ENCODE measurements around the gene VAMP2. TPM values are rescaled to one million over a fixed set of nuclear protein-coding genes. Genes with fewer than 3 reads are reported as not detected.

VAMP2 gene
- total and polyA plus RNA-seq, 10 of the 15 experiments (the other 5 are each of a cell fraction or from before 2014, with no cell fraction given) = 3.0 to 35.2 (median 25.0) TPM

DNA sequence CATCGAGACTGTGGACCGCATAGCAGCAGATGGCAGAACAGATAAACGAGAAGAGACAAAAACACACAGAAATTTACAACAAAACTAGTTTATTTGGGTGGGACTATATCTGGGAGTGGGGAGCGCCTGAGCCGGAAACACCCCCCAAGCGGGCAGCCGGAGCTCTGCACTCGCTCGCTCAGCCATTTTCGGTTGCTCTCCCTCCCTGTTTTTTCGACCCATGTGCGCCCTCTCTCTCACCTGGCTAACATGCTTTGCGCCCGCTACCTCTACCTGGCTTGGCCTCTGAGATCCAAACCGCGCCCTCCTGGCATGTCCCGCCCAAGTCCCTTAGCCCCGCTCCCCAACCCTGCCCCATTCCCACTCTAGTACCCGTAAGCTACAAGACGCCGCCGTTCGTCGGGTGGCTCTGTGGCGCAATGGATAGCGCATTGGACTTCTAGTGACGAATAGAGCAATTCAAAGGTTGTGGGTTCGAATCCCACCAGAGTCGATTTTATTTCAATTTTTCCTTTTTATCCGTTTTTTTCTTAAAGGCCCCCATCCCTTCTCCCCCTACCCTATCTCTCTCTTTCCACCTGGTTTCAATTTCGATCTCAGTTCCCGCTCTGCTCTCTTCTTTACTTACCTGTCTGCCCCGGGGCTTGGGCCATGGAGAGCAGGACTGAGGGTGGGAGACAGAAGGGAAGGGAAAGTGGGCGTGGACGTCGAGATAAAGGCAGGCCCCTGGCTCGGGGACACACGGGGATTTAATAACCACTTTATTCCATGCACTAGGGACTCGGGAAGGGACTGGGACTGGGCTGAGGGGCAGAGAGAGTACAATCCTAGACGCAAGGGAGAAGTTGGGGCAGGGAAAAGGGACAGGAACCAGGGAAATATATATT, 42.0 kb downstream of the VAMP2 start (continued):
- TF ChIP-seq, protein P1, sequence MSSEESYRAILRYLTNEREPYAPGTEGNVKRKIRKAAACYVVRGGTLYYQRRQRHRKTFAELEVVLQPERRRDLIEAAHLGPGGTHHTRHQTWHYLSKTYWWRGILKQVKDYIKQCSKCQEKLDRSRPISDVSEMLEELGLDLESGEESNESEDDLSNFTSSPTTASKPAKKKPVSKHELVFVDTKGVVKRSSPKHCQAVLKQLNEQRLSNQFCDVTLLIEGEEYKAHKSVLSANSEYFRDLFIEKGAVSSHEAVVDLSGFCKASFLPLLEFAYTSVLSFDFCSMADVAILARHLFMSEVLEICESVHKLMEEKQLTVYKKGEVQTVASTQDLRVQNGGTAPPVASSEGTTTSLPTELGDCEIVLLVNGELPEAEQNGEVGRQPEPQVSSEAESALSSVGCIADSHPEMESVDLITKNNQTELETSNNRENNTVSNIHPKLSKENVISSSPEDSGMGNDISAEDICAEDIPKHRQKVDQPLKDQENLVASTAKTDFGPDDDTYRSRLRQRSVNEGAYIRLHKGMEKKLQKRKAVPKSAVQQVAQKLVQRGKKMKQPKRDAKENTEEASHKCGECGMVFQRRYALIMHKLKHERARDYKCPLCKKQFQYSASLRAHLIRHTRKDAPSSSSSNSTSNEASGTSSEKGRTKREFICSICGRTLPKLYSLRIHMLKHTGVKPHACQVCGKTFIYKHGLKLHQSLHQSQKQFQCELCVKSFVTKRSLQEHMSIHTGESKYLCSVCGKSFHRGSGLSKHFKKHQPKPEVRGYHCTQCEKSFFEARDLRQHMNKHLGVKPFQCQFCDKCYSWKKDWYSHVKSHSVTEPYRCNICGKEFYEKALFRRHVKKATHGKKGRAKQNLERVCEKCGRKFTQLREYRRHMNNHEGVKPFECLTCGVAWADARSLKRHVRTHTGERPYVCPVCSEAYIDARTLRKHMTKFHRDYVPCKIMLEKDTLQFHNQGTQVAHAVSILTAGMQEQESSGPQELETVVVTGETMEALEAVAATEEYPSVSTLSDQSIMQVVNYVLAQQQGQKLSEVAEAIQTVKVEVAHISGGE (CRISPR knock-in tag; IDR thresholded peaks at IDR 0.05) = no peak
- TF ChIP-seq YY1 (IDR thresholded peaks at IDR 0.05; ENCODE audit: low read depth, low read length) (peak; percentile 25; the same call in 1 of the 2 replicates), ASH2L (IDR thresholded peaks at IDR 0.05; ENCODE audit: borderline replicate concordance, low read depth) (0 out of 2 replicates have a peak, but pooled peaks have one; percentile 72), NR2C1 (IDR thresholded peaks at IDR 0.05) (no peak), EP300 (IDR thresholded peaks at IDR 0.05; ENCODE audit: borderline replicate concordance in 1 of 2, control insufficient read depth in 1 of 2, low read depth in 2 of 2, low read length in 2 of 2) (peak in 1 of 2 experiments; percentile 26; a peak in 1 of 4 replicates), MYB (IDR thresholded peaks at IDR 0.05; ENCODE audit: borderline replicate concordance, low read depth, low read length) (no peak), SREBF1 (IDR thresholded peaks at IDR 0.05; ENCODE audit: low read length) (no peak), ESRRA (IDR thresholded peaks at IDR 0.05; ENCODE audit: low read length) (no peak), SRF (IDR thresholded peaks at IDR 0.05; ENCODE audit: low read depth in 2 of 2, low read length in 2 of 2) (no peak), HCFC1 (IDR thresholded peaks at IDR 0.05; ENCODE audit: low read length) (no peak), ZBTB4 (CRISPR knock-in tag; IDR thresholded peaks at IDR 0.05) (no peak), GABPA (IDR thresholded peaks at IDR 0.05; ENCODE audit: low read depth) (no peak), MYC (IDR thresholded peaks at IDR 0.05; ENCODE audit: insufficient read depth, insufficient read length, insufficient replicate concordance, low read length, severe bottlenecking) (no peak), JUNB (IDR thresholded peaks at IDR 0.05) (no peak), CREB1 (IDR thresholded peaks at IDR 0.05; ENCODE audit: low read depth) (0 out of 2 replicates have a peak, but pooled peaks have one; percentile 47), PBX3 (IDR thresholded peaks at IDR 0.05; ENCODE audit: insufficient replicate concordance, low read depth, low read length) (no peak), ETV6 (conservative IDR thresholded peaks at IDR 0.05 in 1 of 2, IDR thresholded peaks at IDR 0.05 in 1 of 2; ENCODE audit: borderline replicate concordance in 1 of 2, low read depth in 1 of 2) (no peak)
- TF ChIP-seq, protein P2, sequence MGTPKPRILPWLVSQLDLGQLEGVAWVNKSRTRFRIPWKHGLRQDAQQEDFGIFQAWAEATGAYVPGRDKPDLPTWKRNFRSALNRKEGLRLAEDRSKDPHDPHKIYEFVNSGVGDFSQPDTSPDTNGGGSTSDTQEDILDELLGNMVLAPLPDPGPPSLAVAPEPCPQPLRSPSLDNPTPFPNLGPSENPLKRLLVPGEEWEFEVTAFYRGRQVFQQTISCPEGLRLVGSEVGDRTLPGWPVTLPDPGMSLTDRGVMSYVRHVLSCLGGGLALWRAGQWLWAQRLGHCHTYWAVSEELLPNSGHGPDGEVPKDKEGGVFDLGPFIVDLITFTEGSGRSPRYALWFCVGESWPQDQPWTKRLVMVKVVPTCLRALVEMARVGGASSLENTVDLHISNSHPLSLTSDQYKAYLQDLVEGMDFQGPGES (IDR thresholded peaks at IDR 0.05) = no peak

All from GM12878 (cell line).